AG04450 (cell line): ENCODE results near the gene RGCC. TPM values are rescaled to one million over a fixed set of nuclear protein-coding genes. Genes with fewer than 3 reads are reported as not detected.

ENCODE experiments used
- CTCF ChIA-PET: fragments of 300-600, 350-600 bp; formaldehyde crosslinking; extraction: SDS; loops from one replicate; lab custom pipeline; 2022; ENCODE audit warnings: antibody characterized with exemption, inconsistent platforms; lab: Charles Lee
- POLR2A ChIA-PET: fragments of 350-600 bp; formaldehyde crosslinking; extraction: SDS; loops from one replicate; lab custom pipeline; 2021; ENCODE audit warnings: antibody characterized with exemption, inconsistent platforms; lab: Yijun Ruan, JAX
- DNase-seq: peaks from one replicate; pipeline ENCODE4 v3.0.0-alpha.2; 2011; ENCODE audit warnings: low read depth, low spot score
- H3K27ac ChIP-seq: one replicate; pipeline ENCODE4 v1.5.1; 2012; ENCODE audit warnings: low read depth, low read length, control low read depth
- H3K27me3 ChIP-seq: one replicate; pipeline ENCODE4 v1.6.0; 2012; ENCODE audit warnings: low read length; ENCODE audit not compliant: control insufficient read depth, insufficient read depth
- H3K4me3 ChIP-seq: 2 replicates; pipeline ENCODE4 v1.5.1; 2011; ENCODE audit warnings: mild to moderate bottlenecking, low read depth, low read length, control low read depth
- H3K9me3 ChIP-seq: 2 replicates; pipeline ENCODE4 v1.5.1; 2012; ENCODE audit warnings: low read length; ENCODE audit not compliant: control insufficient read depth, insufficient read depth
- polyA plus RNA-seq: library from polyadenylated mRNA; depleted of rRNA; stranded (reverse); fragments of >200 nt; gene quantifications from 2 replicates; pipeline ENCODE4 v1.2.3, GENCODE V29; 2011
- TF ChIP-seq, protein P1 (sequence below): IDR thresholded peaks from 2 replicates; pipeline ENCODE4 v1.5.1; 2011; ENCODE audit warnings: low read depth, low read length, control low read depth, inconsistent platforms

Gene RGCC
- polyA plus RNA-seq, 1 experiment = 141 TPM

DNA sequence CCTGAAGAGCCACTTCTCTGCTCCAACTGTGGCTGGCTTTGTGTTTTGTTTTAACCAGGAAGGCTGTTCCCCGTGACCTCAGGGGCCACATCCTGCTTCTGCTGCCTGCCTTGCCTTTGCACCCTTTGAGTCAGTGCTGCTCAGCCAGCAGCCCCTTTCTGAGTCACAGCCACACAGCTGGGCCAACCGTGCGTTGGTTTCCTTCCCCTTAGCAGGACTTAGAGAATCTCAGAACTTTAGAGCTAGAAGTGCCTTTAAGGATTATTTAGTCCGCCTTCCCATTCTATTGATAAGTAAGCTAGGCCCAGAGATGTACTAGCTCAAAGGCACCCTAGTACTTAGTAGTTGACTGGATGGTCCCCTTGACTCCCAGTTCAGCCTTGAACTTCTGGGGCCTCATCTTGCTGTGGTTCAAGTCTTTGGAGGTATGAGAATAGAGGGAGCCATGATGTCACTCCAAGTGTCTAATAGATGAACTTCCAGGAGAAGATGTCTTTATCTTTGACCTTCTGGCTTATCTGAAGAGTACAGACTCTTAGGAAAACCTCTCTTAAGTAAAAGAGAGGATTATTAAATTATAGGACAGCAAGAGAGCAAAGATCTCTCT, 8.0 kb downstream of the RGCC start:
- ChIA-PET CTCF (interaction anchor here (1.5 kb wide), 1 partner anchor 188 kb away, joined by 6 read pairs; no protein-coding TSS in a partner anchor), POLR2A (interaction anchor here (0.8 kb wide), 1 partner anchor 30 kb away, joined by 3 read pairs; no protein-coding TSS in a partner anchor)
- Histone ChIP-seq H3K4me3 (no peak overlapping the region), H3K27ac (peak overlapping the region; percentile 49), H3K27me3 (no peaks in the 10 kb centered on the region), H3K9me3 (no peaks in the 10 kb centered on the region)
- TF ChIP-seq, protein P1, sequence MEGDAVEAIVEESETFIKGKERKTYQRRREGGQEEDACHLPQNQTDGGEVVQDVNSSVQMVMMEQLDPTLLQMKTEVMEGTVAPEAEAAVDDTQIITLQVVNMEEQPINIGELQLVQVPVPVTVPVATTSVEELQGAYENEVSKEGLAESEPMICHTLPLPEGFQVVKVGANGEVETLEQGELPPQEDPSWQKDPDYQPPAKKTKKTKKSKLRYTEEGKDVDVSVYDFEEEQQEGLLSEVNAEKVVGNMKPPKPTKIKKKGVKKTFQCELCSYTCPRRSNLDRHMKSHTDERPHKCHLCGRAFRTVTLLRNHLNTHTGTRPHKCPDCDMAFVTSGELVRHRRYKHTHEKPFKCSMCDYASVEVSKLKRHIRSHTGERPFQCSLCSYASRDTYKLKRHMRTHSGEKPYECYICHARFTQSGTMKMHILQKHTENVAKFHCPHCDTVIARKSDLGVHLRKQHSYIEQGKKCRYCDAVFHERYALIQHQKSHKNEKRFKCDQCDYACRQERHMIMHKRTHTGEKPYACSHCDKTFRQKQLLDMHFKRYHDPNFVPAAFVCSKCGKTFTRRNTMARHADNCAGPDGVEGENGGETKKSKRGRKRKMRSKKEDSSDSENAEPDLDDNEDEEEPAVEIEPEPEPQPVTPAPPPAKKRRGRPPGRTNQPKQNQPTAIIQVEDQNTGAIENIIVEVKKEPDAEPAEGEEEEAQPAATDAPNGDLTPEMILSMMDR = no peak
- DNase-seq = peak; percentile 53

DNA sequence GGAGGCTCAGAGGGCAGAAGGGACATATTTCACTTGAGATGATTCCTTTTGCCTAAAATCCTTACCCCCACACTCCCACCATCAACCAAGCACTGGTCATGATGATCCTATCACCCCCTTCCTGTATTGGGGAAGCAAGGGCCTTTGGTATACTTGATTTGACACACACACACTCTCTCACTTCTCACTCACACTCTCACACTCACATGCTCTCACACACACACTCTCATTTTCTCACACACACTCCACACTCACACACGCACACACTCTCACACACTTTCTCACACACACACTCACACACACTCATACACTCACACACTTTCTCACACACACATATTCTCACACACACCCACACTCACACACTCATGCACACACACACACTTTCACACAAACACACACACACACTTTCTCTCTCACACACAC, 8.6 kb downstream of the RGCC start:
- no peaks in the 10 kb centered on the region for H3K9me3 ChIP-seq
- ChIA-PET POLR2A (no interaction called here), CTCF (interaction anchor here (1.5 kb wide), 1 partner anchor 187 kb away, joined by 6 read pairs; no protein-coding TSS in a partner anchor)
- TF ChIP-seq, protein P1 = no peak
- no peak for DNase-seq
- no peaks in the 10 kb centered on the region for H3K27me3 ChIP-seq
- no peak overlapping the region for H3K4me3 ChIP-seq
- no peak overlapping the region for H3K27ac ChIP-seq

DNA sequence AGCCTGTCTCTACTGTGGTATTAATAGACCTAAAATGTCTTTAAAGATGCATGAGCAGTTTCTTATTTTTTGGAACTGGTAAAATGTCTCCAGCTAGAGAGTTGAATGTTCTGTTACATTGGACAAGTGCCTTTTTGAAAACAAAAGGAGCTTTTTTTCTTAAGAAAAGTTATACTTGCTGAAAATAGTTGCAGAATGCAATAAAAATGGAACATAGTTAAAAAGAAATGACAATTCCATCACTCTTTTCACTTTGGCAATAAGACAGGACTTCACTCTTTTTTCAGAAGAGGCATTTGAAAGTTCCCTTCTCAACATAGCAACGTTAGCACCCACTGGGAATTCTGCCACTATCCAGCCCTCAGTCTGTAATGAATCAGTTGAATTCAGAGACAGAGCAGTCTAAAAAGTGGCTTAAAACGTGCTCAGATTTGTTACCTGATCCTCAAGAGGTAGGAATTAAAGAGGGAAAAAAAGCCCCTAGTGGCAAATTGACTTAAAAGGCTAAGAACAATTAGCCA, 10.1 kb downstream of the RGCC start:
- no peak overlapping the region for H3K27ac ChIP-seq
- ChIA-PET POLR2A (no interaction called here), CTCF (interaction anchor here (0.9 to 2.5 kb wide), 2 partner anchors 8 to 186 kb away, joined by 3 to 8 read pairs; no protein-coding TSS in a partner anchor)
- TF ChIP-seq, protein P1 = no peak
- DNase-seq = no peak
- H3K9me3 ChIP-seq = no peaks in the 10 kb centered on the region
- H3K4me3 ChIP-seq = no peak overlapping the region
- H3K27me3 ChIP-seq = no peaks in the 10 kb centered on the region

DNA sequence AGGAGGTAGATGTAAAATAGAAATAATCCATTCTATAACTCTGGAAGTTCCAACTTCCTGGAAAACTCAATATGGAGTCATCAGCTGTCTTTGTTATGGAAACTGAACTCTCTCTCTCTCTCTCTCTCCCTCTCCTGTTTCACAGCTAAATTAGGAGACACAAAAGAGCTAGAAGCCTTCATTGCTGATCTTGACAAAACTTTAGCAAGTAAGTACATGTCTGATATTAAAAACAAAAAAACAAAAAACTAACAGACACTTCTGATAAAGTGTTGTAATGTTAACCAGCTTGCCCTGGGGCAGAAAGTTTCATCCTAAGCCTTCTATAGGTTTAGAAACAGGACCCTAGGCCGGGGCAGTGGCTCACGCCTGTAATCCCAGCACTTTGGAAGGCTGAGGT, 11.3 kb downstream of the RGCC start:
- Histone ChIP-seq H3K27ac (no peak overlapping the region), H3K27me3 (no peaks in the 10 kb centered on the region), H3K4me3 (no peak overlapping the region), H3K9me3 (no peaks in the 10 kb centered on the region)
- ChIA-PET POLR2A (no interaction called here), CTCF (interaction anchor here (2.5 kb wide), 1 partner anchor 9 kb away, joined by 8 read pairs; no protein-coding TSS in a partner anchor)
- no peak for DNase-seq
- TF ChIP-seq, protein P1 = no peak

DNA sequence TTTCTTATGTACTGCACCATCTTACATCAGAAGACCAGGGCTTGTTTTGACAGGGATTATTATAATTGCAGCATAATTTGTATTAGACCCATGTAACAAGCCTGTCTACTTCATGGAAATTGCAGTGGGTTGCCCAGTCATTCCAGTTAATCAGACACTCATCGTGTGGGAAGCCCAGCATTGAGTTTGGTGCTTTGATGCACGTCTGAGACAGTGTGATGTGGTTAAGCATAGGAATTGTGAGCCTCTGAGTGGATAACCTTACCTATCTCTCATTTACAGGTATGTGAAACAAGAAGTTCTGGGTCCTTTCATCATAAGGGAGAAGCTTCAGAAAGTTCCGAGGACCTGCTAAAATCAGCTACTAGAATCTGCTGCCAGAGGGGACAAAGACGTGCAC, 12.8 kb downstream of the RGCC start:
- no peaks in the 10 kb centered on the region for H3K9me3 ChIP-seq
- no peaks in the 10 kb centered on the region for H3K27me3 ChIP-seq
- POLR2A ChIA-PET = no interaction called here
- no peak overlapping the region for H3K4me3 ChIP-seq
- no peak for DNase-seq
- CTCF ChIA-PET = interaction anchor here (1.9 kb wide), 1 partner anchor 11 kb away, joined by 11 read pairs; no protein-coding TSS in a partner anchor
- H3K27ac ChIP-seq = no peak overlapping the region
- TF ChIP-seq, protein P1 = no peak
